Mucosa of stomach (tissue), 1 donor: Measurements from ENCODE around the gene HUWE1.
A peak's percentile ranks its signal among the peaks of the same experiment; 100 is the strongest.
"Not testable (repeated sequence)": the region's sequence is repeated elsewhere in the genome, so short reads cannot be mapped to it uniquely, and the experiment has no call there.

ENCODE experiments used
- H3K27me3 ChIP-seq: one replicate; pipeline ENCODE4 v1.7.0; 2013; ENCODE audit warnings: mild to moderate bottlenecking, low read length; ENCODE audit not compliant: control insufficient read depth, insufficient read depth
- H3K36me3 ChIP-seq: one replicate; pipeline ENCODE4 v1.7.0; 2013; ENCODE audit warnings: low read length; ENCODE audit not compliant: control insufficient read depth, insufficient read depth
- H3K4me1 ChIP-seq: one replicate; pipeline ENCODE4 v1.7.0; 2013; ENCODE audit warnings: mild to moderate bottlenecking, low read length; ENCODE audit not compliant: control insufficient read depth, insufficient read depth
- H3K4me3 ChIP-seq: one replicate; pipeline ENCODE4 v1.7.0; 2013; ENCODE audit warnings: low read length
- H3K9ac ChIP-seq: one replicate; pipeline ENCODE4 v1.7.0; 2013; ENCODE audit warnings: mild to moderate bottlenecking, low read length, moderate library complexity
- H3K9me3 ChIP-seq: one replicate; pipeline ENCODE4 v1.7.0; 2013; ENCODE audit warnings: mild to moderate bottlenecking, low read length, moderate library complexity; ENCODE audit not compliant: control insufficient read depth
- donor health status: Pancreatic carcinoma.

The HUWE1 gene, protein sequence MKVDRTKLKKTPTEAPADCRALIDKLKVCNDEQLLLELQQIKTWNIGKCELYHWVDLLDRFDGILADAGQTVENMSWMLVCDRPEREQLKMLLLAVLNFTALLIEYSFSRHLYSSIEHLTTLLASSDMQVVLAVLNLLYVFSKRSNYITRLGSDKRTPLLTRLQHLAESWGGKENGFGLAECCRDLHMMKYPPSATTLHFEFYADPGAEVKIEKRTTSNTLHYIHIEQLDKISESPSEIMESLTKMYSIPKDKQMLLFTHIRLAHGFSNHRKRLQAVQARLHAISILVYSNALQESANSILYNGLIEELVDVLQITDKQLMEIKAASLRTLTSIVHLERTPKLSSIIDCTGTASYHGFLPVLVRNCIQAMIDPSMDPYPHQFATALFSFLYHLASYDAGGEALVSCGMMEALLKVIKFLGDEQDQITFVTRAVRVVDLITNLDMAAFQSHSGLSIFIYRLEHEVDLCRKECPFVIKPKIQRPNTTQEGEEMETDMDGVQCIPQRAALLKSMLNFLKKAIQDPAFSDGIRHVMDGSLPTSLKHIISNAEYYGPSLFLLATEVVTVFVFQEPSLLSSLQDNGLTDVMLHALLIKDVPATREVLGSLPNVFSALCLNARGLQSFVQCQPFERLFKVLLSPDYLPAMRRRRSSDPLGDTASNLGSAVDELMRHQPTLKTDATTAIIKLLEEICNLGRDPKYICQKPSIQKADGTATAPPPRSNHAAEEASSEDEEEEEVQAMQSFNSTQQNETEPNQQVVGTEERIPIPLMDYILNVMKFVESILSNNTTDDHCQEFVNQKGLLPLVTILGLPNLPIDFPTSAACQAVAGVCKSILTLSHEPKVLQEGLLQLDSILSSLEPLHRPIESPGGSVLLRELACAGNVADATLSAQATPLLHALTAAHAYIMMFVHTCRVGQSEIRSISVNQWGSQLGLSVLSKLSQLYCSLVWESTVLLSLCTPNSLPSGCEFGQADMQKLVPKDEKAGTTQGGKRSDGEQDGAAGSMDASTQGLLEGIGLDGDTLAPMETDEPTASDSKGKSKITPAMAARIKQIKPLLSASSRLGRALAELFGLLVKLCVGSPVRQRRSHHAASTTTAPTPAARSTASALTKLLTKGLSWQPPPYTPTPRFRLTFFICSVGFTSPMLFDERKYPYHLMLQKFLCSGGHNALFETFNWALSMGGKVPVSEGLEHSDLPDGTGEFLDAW (N-terminal part only)

DNA sequence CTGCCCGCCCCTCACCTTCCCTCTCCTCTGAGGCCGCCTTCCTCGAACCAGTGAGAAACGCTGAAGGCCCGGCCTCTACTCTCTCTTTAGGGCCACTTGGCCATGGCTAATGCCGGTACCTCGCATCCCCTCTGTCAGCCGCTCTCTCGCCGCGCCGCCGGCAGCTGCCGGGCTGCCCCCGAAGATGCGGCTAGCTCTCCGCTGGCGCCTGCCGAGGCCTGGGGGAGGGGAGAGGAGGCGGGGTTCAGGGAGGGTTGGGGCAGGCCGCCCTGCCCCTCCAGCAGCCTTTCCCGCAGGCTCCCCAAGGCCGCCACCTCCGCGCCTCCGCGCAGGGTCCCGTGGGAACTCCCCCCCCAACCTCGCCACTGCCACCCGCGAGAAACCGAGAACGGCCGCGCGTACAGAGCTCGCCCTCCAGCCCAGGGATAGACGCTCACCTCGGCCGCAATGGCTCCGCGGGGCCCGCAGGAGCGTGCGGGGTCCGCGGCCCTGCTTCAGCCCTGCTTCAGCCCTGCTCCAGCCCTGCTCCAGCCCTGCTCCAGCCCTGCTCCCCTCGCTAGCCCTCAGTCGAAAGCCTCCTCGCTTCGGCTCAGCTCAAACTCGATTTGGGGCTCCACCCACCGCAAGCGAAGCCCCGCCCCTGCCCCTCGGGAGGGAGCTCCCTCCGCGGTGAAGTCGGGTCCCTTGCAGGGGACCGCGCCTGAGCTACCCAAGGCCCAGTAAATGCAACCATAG lies at the start of gene HUWE1:
Gene HUWE1, minus strand, starts transcription at position 569 of the 735 bp plus-strand sequence. CDS start 32,612 bp downstream, outside the sequence.
- Histone ChIP-seq H3K9ac (peak within 1 kb of the TSS; percentile 80), H3K4me1 (peaks cover 5% of the 10 kb centered on the region), H3K36me3 (no peaks in the 10 kb centered on the region), H3K4me3 (peak within 1 kb of the TSS; percentile 38), H3K9me3 (no peaks in the 10 kb centered on the region), H3K27me3 (no peaks in the 10 kb centered on the region)

- Histone ChIP-seq H3K9me3 (no peaks in the 10 kb centered on the region), H3K36me3 (no peaks in the 10 kb centered on the region), H3K27me3 (no peaks in the 10 kb centered on the region), H3K9ac (no peak overlapping the region), H3K4me3 (no peak overlapping the region), H3K4me1 (no peaks in the 10 kb centered on the region)
Measured at GRCh38 chrX:53732797-53733196, 46.3 kb upstream of the HUWE1 start.

GRCh38 chrX:53729751-53730150 lies 43.2 kb upstream of the HUWE1 start:
- Histone ChIP-seq H3K36me3 (no peaks in the 10 kb centered on the region), H3K27me3 (no peaks in the 10 kb centered on the region), H3K4me1 (no peaks in the 10 kb centered on the region), H3K9me3 (no peaks in the 10 kb centered on the region), H3K4me3 (no peak overlapping the region), H3K9ac (no peak overlapping the region)

- Histone ChIP-seq H3K27me3 (no peaks in the 10 kb centered on the region), H3K4me1 (no peaks in the 10 kb centered on the region), H3K36me3 (no peaks in the 10 kb centered on the region), H3K4me3 (no peak overlapping the region), H3K9ac (no peak overlapping the region), H3K9me3 (no peaks in the 10 kb centered on the region)
Measured at GRCh38 chrX:53728506-53728905, 42.0 kb upstream of the HUWE1 start.

DNA sequence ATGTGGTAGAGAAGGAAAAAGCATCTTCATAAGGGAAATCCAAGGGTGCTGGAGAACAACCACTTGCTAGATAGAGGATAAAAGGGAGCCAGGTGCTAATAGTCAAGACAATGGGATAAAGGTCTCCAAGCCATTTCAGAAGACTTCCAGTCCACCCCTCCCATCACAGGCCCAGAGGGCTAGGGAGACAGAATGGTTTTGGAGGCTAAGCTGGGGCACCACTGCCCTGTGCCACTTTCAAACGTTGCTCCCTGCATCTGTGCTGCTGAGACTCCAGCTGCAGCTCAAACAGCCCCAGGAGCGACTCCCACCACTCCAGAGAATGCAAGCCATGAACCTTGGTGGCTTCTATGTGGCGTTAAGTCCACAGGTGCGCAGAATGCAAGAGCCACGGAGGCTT lies 38.4 kb upstream of the HUWE1 start:
- no peaks in the 10 kb centered on the region for H3K4me1 ChIP-seq
- no peak overlapping the region for H3K4me3 ChIP-seq
- no peaks in the 10 kb centered on the region for H3K9me3 ChIP-seq
- H3K9ac ChIP-seq, result no peak overlapping the region
- no peaks in the 10 kb centered on the region for H3K27me3 ChIP-seq
- no peaks in the 10 kb centered on the region for H3K36me3 ChIP-seq

GRCh38 chrX:53723381-53723780 lies 36.9 kb upstream of the HUWE1 start:
- Histone ChIP-seq H3K4me3 (no peak overlapping the region), H3K36me3 (no peaks in the 10 kb centered on the region), H3K27me3 (no peaks in the 10 kb centered on the region), H3K9me3 (no peaks in the 10 kb centered on the region), H3K4me1 (no peaks in the 10 kb centered on the region), H3K9ac (no peak overlapping the region)

DNA sequence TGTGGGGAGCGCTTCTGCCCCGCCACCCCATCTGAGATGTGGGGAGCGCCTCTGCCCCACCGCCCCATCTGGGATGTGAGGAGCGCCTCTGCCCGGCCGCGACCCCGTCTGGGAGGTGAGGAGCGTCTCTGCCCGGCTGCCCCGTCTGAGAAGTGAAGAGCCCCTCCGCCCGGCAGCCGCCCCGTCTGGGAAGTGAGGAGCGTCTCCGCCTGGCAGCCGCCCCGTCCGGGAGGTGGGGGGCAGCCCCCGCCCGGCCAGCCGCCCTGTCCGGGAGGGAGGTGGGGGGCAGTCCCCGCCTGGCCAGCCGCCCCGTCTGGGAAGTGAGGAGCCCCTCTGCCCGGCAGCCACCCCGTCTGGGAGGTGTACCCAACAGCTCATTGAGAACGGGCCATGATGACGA lies 35.1 kb upstream of the HUWE1 start:
- not testable (repeated sequence) for H3K9ac ChIP-seq, H3K9me3 ChIP-seq, H3K27me3 ChIP-seq, H3K4me1 ChIP-seq, H3K36me3 ChIP-seq, H3K4me3 ChIP-seq

- not testable (repeated sequence) for H3K4me3 ChIP-seq, H3K4me1 ChIP-seq, H3K27me3 ChIP-seq, H3K9ac ChIP-seq, H3K36me3 ChIP-seq, H3K9me3 ChIP-seq
Measured at GRCh38 chrX:53719666-53720065, 33.1 kb upstream of the HUWE1 start.

- H3K9me3 ChIP-seq, result no peaks in the 10 kb centered on the region
- H3K4me1 ChIP-seq, result peaks cover 3% of the 10 kb centered on the region
- H3K36me3 ChIP-seq, result no peaks in the 10 kb centered on the region
- H3K27me3 ChIP-seq, result no peaks in the 10 kb centered on the region
- H3K9ac ChIP-seq, result no peak overlapping the region
- no peak overlapping the region for H3K4me3 ChIP-seq
Measured at GRCh38 chrX:53718073-53718472, 31.6 kb upstream of the HUWE1 start.

DNA sequence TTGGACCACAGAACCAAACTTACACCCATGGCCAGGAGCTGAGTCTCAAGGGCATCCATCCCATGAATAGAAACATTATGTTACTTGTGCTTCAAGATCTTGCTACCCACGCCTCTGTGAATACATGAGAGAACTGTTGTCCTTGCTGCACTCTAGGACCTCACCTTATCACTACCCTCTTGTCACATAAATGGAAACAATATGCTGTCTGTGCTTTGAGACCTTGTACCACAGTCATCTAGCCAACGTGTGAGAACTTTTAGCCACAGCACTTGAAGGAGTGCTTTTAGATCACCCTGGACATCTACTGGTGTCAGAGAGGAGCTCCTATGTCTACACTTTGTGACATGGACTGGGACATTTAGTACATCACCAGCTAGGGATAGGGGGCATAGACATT lies 30.7 kb upstream of the HUWE1 start:
- Histone ChIP-seq H3K27me3 (no peaks in the 10 kb centered on the region), H3K36me3 (no peaks in the 10 kb centered on the region), H3K4me1 (peaks cover 3% of the 10 kb centered on the region), H3K4me3 (no peak overlapping the region), H3K9me3 (no peaks in the 10 kb centered on the region), H3K9ac (no peak overlapping the region)

DNA sequence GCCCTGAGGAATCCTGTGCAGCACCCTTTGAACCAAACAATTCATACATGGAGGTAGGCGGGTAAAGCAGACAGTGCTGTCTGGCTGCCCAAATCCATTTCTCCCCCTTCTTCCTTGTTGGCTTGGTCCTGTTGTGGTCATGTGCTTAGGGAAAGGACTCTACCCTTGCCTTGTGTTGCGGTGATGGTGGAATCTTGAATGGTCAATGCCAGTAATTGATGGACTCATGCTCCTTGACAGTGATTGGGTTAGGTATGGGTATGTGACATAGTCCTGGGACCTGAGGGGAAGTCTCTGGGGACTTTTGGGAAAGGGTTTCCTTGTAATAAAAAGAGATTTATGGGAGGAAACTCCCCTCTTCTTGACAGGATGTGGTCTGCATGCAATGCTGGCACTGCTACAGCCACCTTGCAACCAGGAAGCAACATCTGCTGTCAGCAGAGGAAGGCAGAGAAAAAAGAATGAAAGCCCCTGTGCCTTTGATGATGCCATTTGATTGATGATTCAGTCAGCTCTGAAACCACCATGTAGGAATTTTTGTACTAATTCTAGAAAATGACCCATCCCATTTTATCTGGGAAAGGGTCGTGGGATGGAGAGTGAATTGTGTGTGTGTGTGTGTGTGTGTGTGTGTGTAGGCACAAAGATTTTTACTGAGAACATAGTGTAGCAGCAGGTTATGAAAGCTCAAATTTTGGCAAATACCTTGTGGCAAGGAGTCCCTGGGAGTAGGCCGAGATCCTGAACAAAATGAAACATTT lies 30.0 kb upstream of the HUWE1 start:
- Histone ChIP-seq H3K4me1 (peaks cover 3% of the 10 kb centered on the region), H3K9me3 (no peaks in the 10 kb centered on the region), H3K9ac (no peak overlapping the region), H3K27me3 (no peaks in the 10 kb centered on the region), H3K36me3 (no peaks in the 10 kb centered on the region), H3K4me3 (no peak overlapping the region)
